GM12878 (cell line): ENCODE measurements around the gene MRTFB. TPM values are rescaled to one million over a fixed set of nuclear protein-coding genes. Genes with fewer than 3 reads are reported as not detected.

Source experiments
- ATF2 ChIP-seq: IDR thresholded peaks from 2 replicates; pipeline ENCODE4 v1.6.1; 2012; ENCODE audit warnings: low read length, inconsistent platforms
- BRCA1 ChIP-seq: IDR thresholded peaks from 2 replicates; pipeline ENCODE4 v1.6.1; 2011; ENCODE audit warnings: low read depth, low read length, improper control_type of control experiment
- EED ChIP-seq: sonication (generic); IDR thresholded peaks from 2 replicates; pipeline ENCODE4 v1.6.1; 2016; ENCODE audit warnings: antibody characterized with exemption, low read depth
- ESRRA ChIP-seq: IDR thresholded peaks from 2 replicates; pipeline ENCODE4 v1.6.1; 2012; ENCODE audit warnings: mild to moderate bottlenecking, low read length, improper control_type of control experiment
- FOXK2 ChIP-seq: fragments of 450-650 bp; IDR thresholded peaks from 2 replicates; pipeline ENCODE4 v1.6.1; 2017; ENCODE audit warnings: mild to moderate bottlenecking, moderate library complexity
- GABPA ChIP-seq: IDR thresholded peaks from 2 replicates; pipeline ENCODE4 v1.6.1; 2014; ENCODE audit warnings: antibody characterized with exemption, low read depth, mild to moderate bottlenecking, inconsistent platforms
- IKZF1 ChIP-seq: fragments of 450-650 bp; conservative IDR thresholded peaks from 2 replicates; pipeline ENCODE4 v1.6.1; 2017; ENCODE audit warnings: antibody characterized with exemption, mild to moderate bottlenecking
- MAX ChIP-seq: IDR thresholded peaks from 2 replicates; pipeline ENCODE4 v1.6.1; 2012; ENCODE audit warnings: low read depth, low read length, improper control_type of control experiment
- MEF2A ChIP-seq: IDR thresholded peaks from 2 replicates; pipeline ENCODE4 v1.6.1; 2011; ENCODE audit warnings: low read depth, mild to moderate bottlenecking, low read length, moderate library complexity; ENCODE audit not compliant: insufficient read depth
- MYB ChIP-seq: fragments of 150-350 bp; IDR thresholded peaks from 2 replicates; pipeline ENCODE4 v1.6.1; 2014; ENCODE audit warnings: mild to moderate bottlenecking, low read depth, low read length, borderline replicate concordance
- NFYB ChIP-seq: IDR thresholded peaks from 2 replicates; pipeline ENCODE4 v1.6.1; 2011; ENCODE audit warnings: low read depth, mild to moderate bottlenecking, low read length, improper control_type of control experiment, moderate library complexity; ENCODE audit not compliant: insufficient read depth
- NR2C1 ChIP-seq: fragments of 450-650 bp; IDR thresholded peaks from 2 replicates; pipeline ENCODE4 v1.6.1; 2017; ENCODE audit warnings: antibody characterized with exemption, mild to moderate bottlenecking, moderate library complexity
- POLR2A ChIP-seq: IDR thresholded peaks from 2 replicates; pipeline ENCODE4 v1.6.1; 2011; ENCODE audit warnings: low read depth, mild to moderate bottlenecking, low read length
- POLR2AphosphoS5 ChIP-seq: IDR thresholded peaks from 2 replicates; pipeline ENCODE4 v1.6.1; 2011; ENCODE audit warnings: mild to moderate bottlenecking, low read length, inconsistent platforms
- RAD21 ChIP-seq: IDR thresholded peaks from 2 replicates; pipeline ENCODE4 v1.6.1; 2011; ENCODE audit warnings: mild to moderate bottlenecking, low read depth, low read length, moderate library complexity; ENCODE audit not compliant: insufficient read depth
- RCOR1 ChIP-seq: conservative IDR thresholded peaks from 2 replicates; pipeline ENCODE4 v1.6.1; 2012; ENCODE audit warnings: low read depth, low read length, improper control_type of control experiment
- SMARCA5 ChIP-seq: fragments of 450-650 bp; IDR thresholded peaks from 2 replicates; pipeline ENCODE4 v1.6.1; 2017; ENCODE audit warnings: mild to moderate bottlenecking
- SMC3 ChIP-seq: IDR thresholded peaks from 2 replicates; pipeline ENCODE4 v1.6.1; 2011; ENCODE audit warnings: low read length, improper control_type of control experiment, borderline replicate concordance
- SREBF1 ChIP-seq: IDR thresholded peaks from 2 replicates; pipeline ENCODE4 v1.6.1; 2012; ENCODE audit warnings: mild to moderate bottlenecking, low read length
- SUZ12 ChIP-seq: fragments of 200-600 bp; sonication (generic); IDR thresholded peaks from one replicate; pipeline ENCODE4 v1.6.1; 2018; ENCODE audit warnings: antibody characterized with exemption, mild to moderate bottlenecking; ENCODE audit not compliant: unreplicated experiment
- TAF1 ChIP-seq: IDR thresholded peaks from 2 replicates; pipeline ENCODE4 v1.6.1; 2011; ENCODE audit warnings: mild to moderate bottlenecking, low read depth, low read length, borderline replicate concordance
- TCF3 ChIP-seq: IDR thresholded peaks from 2 replicates; pipeline ENCODE4 v1.6.1; 2012; ENCODE audit warnings: low read depth, mild to moderate bottlenecking, low read length, borderline replicate concordance; ENCODE audit not compliant: insufficient read depth
- USF1 ChIP-seq: IDR thresholded peaks from 2 replicates; pipeline ENCODE4 v1.6.1; 2011; ENCODE audit warnings: borderline replicate concordance, low read depth, mild to moderate bottlenecking, moderate library complexity, mixed read lengths, low read length; ENCODE audit not compliant: insufficient read depth; ENCODE audit errors: extremely low read length
- WRNIP1 ChIP-seq: IDR thresholded peaks from 2 replicates; pipeline ENCODE4 v1.6.1; 2011; ENCODE audit warnings: low read depth, low read length, improper control_type of control experiment, borderline replicate concordance
- ZNF592 ChIP-seq: fragments of 450-650 bp; IDR thresholded peaks from 2 replicates; pipeline ENCODE4 v1.6.1; 2017; ENCODE audit warnings: mild to moderate bottlenecking, moderate library complexity
- ZZZ3 ChIP-seq: IDR thresholded peaks from 2 replicates; pipeline ENCODE4 v1.6.1; 2011; ENCODE audit warnings: low read depth; ENCODE audit not compliant: control insufficient read depth, insufficient read length
- polyA plus RNA-seq, 11 experiments: library from polyadenylated mRNA; depleted of rRNA in 4 of 11; unstranded in 6 of 11; stranded (reverse) in 5 of 11; fragments of >200 nt; fragmentation: Nextera tagmentation in 4 of 11; fragmentation: Illumina TruSeq in 1 of 11; extraction: Ambion mirVana in 4 of 11; extraction: Trizol in 1 of 11; gene quantifications; 1 replicate in 1 of 11; 2 replicates in 10 of 11; pipeline versions ENCODE4 v1.2.1 to v1.2.3, GENCODE V29; 2011 to 2016; ENCODE audit warnings: inconsistent platforms in 2 of 11, missing spikeins in 2 of 11, low read depth in 1 of 11
- total RNA-seq, 4 experiments: library from RNA; depleted of rRNA in 3 of 4; stranded (reverse); fragments of >200 nt in 3 of 4; fragmentation: Illumina TruSeq in 1 of 4; extraction: Trizol in 1 of 4; gene quantifications; 2 replicates each; pipeline versions ENCODE4 v1.2.1 to v1.2.3, GENCODE V29; 2013 to 2021

MRTFB gene
- total and polyA plus RNA-seq, 10 of the 15 experiments (the other 5 are each of a cell fraction or from before 2014, with no cell fraction given) = 2.1 to 14.3 (median 8.0) TPM

GRCh38 chr16:14302399-14303181, 231.5 kb downstream of the MRTFB start (continued):
- no peak for TF ChIP-seq ZNF592
- TF ChIP-seq MEF2A = no peak
- TF ChIP-seq ATF2 = no peak
- TF ChIP-seq FOXK2 = no peak
- TF ChIP-seq MYB = no peak
- no peak for TF ChIP-seq GABPA
- no peak for TF ChIP-seq NFYB
- TF ChIP-seq SMC3 = no peak
- no peak for TF ChIP-seq WRNIP1
- TF ChIP-seq SUZ12 = no peak
- peak; percentile 58 for TF ChIP-seq IKZF1
- TF ChIP-seq ZZZ3 = no peak
- TF ChIP-seq USF1 = no peak
- no peak; the same call in 1 of the 2 replicates for TF ChIP-seq ESRRA
- 0 out of 2 replicates have a peak, but pooled peaks have one; percentile 10 for TF ChIP-seq EED
- no peak for TF ChIP-seq TCF3
- 0 out of 2 replicates have a peak, but pooled peaks have one; percentile 27 for TF ChIP-seq POLR2A
- 0 out of 2 replicates have a peak, but pooled peaks have one; percentile 42 for TF ChIP-seq MAX
- no peak for TF ChIP-seq RAD21
- 0 out of 2 replicates have a peak, but pooled peaks have one; percentile 20 for TF ChIP-seq BRCA1
- TF ChIP-seq TAF1 = no peak
- TF ChIP-seq SMARCA5 = peak; percentile 42
- no peak for TF ChIP-seq RCOR1
- no peak for TF ChIP-seq NR2C1
- no peak for TF ChIP-seq POLR2AphosphoS5
- TF ChIP-seq SREBF1 = no peak
